H1 (cell line): ENCODE results near the gene ERP44. TPM values are rescaled to one million over a fixed set of nuclear protein-coding genes. Genes with fewer than 3 reads are reported as not detected.

Experiments
- CTCF ChIP-seq, 3 experiments: IDR thresholded peaks; 1 replicate in 2 of 3; 2 replicates in 1 of 3; pipeline versions ENCODE4 v1.5.1 to v1.6.1; 2011; ENCODE audit warnings: low read length in 3 of 3, mild to moderate bottlenecking in 3 of 3, inconsistent platforms in 2 of 3, low read depth in 1 of 3, moderate library complexity in 1 of 3; ENCODE audit not compliant: insufficient read depth in 1 of 3; ENCODE audit errors: control extremely low read depth in 1 of 3
- HDAC2 ChIP-seq, 2 experiments: fragments of 300-600 bp in 1 of 2; sonication (generic) in 1 of 2; IDR thresholded peaks; 2 replicates each; pipeline ENCODE4 v1.6.1; 2011 to 2012; ENCODE audit warnings: low read depth in 2 of 2, low read length in 2 of 2, mild to moderate bottlenecking in 2 of 2, moderate library complexity in 2 of 2, borderline replicate concordance in 1 of 2, inconsistent platforms in 1 of 2
- KDM5A ChIP-seq: fragments of 200-600 bp; IDR thresholded peaks from 2 replicates; pipeline ENCODE4 v1.7.1; 2012; ENCODE audit warnings: mild to moderate bottlenecking, low read length, inconsistent platforms, mixed read lengths
- RBBP5 ChIP-seq: IDR thresholded peaks from 2 replicates; pipeline ENCODE4 v1.7.1; 2012; ENCODE audit warnings: low read depth, mild to moderate bottlenecking, inconsistent platforms, low read length, moderate library complexity, borderline replicate concordance
- SRF ChIP-seq: IDR thresholded peaks from 2 replicates; pipeline ENCODE4 v1.6.1; 2011; ENCODE audit warnings: mild to moderate bottlenecking, low read depth, low read length, moderate library complexity
- SUZ12 ChIP-seq: fragments of 200-600 bp; sonication (generic); IDR thresholded peaks from 2 replicates; pipeline ENCODE4 v1.6.1; 2012; ENCODE audit warnings: mild to moderate bottlenecking, inconsistent platforms, low read length, moderate library complexity, mixed read lengths
- polyA plus RNA-seq, 7 experiments: library from polyadenylated mRNA; depleted of rRNA in 3 of 7; stranded (reverse) in 5 of 7; unstranded in 2 of 7; fragments of >200 nt in 5 of 7; fragments of 200-250 nt in 2 of 7; gene quantifications; 1 replicate in 5 of 7; 2 replicates in 1 of 7; 4 replicates in 1 of 7; pipeline versions ENCODE4 v1.2.1 to v1.2.3, GENCODE V29; 2011 to 2013; ENCODE audit warnings: missing spikeins in 2 of 7, mixed read lengths in 2 of 7
- total RNA-seq: library from RNA; stranded (reverse); fragmentation: NEBNext Ultra II Directional; extraction: Animal tissue kit (Norgen Biotek cat#: 25700); gene quantifications from 2 replicates; pipeline ENCODE4 v1.2.1, GENCODE V29; 2021

The ERP44 gene
- total and polyA plus RNA-seq, 2 of the 8 experiments (the other 6 are each of a cell fraction or from before 2014, with no cell fraction given), result 5.7 to 15.6 TPM

DNA sequence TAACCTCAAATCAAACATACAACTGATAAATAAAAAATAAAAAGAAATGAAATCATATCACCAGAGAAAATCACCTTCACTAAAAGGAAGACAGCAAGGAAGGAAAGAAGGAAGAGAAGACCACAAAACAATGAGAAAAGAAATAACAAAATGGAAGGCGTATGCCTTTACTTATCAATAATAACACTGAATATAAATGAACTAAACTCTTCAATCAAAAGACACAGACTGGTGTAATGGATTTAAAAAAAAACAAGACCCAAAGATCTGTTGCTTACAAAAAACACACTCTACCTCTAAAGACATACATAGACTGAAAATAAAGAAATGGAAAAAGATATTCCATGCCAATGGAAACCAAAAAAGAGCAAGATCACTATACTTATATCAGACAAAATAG lies 60.3 kb downstream of the ERP44 start (continued):
- TF ChIP-seq HDAC2 (IDR thresholded peaks at IDR 0.05; ENCODE audit: borderline replicate concordance in 1 of 2, low read depth in 2 of 2, low read length in 2 of 2) (no peak), RBBP5 (no peak), CTCF (IDR thresholded peaks at IDR 0.05; ENCODE audit: control extremely low read depth in 1 of 3, insufficient read depth in 1 of 3, low read depth in 1 of 3, low read length in 3 of 3) (no peak), KDM5A (no peak), SRF (no peak), SUZ12 (no peak)
- TF ChIP-seq, all 59 proteins: peak for 0
